Activated naive CD4-positive, alpha-beta T cell treated with anti-CD3 and anti-CD28 coated beads, Interleukin-2, amount 10 ng/mL, durations not matched to agents 5 hours and 36 hours (primary cell): ENCODE results near the gene MED16. TPM values are rescaled to one million over a fixed set of nuclear protein-coding genes. Genes with fewer than 3 reads are reported as not detected.

ENCODE experiments used
- total RNA-seq, 2 experiments: library from RNA; stranded (reverse); gene quantifications; one replicate each; pipeline ENCODE4 v1.2.3, GENCODE V29; 2021

MED16 gene, protein sequence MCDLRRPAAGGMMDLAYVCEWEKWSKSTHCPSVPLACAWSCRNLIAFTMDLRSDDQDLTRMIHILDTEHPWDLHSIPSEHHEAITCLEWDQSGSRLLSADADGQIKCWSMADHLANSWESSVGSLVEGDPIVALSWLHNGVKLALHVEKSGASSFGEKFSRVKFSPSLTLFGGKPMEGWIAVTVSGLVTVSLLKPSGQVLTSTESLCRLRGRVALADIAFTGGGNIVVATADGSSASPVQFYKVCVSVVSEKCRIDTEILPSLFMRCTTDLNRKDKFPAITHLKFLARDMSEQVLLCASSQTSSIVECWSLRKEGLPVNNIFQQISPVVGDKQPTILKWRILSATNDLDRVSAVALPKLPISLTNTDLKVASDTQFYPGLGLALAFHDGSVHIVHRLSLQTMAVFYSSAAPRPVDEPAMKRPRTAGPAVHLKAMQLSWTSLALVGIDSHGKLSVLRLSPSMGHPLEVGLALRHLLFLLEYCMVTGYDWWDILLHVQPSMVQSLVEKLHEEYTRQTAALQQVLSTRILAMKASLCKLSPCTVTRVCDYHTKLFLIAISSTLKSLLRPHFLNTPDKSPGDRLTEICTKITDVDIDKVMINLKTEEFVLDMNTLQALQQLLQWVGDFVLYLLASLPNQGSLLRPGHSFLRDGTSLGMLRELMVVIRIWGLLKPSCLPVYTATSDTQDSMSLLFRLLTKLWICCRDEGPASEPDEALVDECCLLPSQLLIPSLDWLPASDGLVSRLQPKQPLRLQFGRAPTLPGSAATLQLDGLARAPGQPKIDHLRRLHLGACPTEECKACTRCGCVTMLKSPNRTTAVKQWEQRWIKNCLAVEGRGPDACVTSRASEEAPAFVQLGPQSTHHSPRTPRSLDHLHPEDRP
- total RNA-seq, result 10 to 100 TPM; 60.6 to 64.3 TPM

DNA sequence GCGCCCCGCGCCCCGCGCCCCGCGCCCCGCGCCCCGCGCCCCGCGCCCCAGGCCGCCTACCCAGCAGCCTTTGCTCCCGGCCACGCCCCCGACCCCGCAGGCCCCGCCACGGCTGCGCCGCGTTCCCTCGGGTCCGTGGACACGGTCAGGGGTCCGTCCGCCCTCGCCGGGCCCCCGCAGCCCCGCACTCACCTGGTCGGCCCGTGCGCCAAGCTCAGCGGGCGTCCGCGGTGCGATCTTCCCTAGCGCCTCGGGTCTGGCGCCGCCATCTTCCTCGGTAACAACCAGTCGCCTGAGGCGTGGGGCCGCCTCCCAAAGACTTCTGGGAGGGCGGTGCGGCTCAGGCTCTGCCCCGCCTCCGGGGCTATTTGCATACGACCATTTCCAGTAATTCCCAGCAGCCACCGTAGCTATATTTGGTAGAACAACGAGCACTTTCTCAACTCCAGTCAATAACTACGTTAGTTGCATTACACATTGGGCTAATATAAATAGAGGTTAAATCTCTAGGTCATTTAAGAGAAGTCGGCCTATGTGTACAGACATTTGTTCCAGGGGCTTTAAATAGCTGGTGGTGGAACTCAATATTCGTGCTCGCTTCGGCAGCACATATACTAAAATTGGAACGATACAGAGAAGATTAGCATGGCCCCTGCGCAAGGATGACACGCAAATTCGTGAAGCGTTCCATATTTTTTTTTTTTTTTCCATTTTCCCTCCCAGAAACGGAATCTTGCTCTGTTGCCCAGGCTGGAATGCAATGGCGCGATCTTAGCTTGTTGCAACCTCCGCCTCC is at the start of gene MED16, which contains the start of gene RNU6-9:
MED16 (minus strand) TSS at position 294 of the 796 bp plus-strand sequence. CDS start 2,056 bp downstream, outside the sequence.
RNU6-9 (plus strand) TSS at position 591 of the 796 bp plus-strand sequence.

DNA sequence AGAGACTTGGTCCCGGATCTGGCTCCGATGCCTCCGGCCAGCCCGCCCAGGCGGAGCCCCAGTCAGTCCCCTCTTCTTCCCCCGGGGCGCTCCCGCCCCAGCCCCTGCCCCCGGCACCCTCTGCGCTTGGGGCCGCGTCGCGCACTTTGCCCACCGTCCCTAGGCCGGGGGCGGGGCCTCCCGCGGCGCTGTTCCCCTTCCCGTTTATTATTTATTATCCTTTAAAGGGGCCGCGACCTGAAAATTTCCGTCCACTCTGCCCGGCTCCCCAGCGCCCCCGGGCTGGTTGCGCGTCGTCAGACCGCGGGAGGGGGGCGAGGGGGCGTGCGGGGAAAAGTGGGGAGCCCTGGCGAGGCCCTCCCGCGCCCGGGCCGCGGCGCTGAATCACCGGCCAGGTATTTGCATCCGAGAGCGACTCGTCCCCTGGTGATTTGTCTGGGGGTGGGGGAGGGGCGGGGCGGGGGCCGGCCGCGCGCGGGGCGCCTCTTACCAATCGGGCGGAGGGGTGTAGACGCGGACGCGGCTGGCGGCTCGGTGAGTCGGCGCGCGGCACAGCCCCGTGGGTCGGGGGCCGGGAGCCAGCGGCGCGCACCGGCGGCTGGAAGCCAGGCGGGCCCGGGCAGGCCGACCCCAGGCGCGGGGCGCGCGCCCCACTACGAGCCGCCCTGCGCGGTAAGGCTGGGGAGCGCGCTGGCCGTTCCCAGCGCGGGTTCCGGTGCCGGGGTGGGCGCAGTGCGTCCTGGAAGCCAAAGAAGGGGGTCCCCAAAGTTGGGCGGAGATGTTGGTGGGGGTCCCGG is 32.7 kb upstream of the MED16 start, which contains the start of gene ARID3A:
ARID3A (plus strand) TSS at position 510 of the 797 bp plus-strand sequence. CDS start 3,494 bp downstream, outside the sequence.

DNA sequence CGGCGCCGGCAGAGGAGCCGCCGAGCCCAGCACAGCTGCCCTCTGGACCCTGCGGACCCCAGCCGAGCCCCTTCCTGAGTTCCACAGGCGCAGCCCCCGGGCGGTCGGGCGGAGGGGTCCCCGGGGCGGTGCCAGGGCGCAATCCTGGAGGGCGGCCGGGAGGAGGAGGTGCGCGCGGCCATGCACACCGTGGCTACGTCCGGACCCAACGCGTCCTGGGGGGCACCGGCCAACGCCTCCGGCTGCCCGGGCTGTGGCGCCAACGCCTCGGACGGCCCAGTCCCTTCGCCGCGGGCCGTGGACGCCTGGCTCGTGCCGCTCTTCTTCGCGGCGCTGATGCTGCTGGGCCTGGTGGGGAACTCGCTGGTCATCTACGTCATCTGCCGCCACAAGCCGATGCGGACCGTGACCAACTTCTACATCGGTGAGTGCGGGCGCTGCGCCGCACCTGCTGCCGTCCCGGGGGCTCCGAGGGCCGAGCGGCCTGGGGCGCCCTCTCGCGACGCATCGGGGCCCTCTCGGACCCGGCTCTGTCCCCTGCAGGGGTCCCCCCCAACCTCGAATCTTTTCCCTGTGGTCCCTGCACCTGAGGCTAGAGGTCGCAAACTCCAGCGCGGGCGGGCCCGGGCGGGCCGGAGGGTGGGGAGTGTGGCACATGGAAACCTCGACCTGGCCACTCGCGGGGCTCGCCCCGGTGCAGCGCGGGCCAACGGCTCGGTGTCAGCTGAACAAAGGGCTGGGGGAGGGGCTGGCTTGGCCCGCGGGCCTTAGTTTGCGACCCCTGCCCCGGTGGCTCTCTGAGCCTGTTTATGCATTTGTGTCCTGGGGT is 24.6 kb upstream of the MED16 start, which contains the start of gene KISS1R:
KISS1R (plus strand) TSS at position 11 of the 829 bp plus-strand sequence; CDS start at position 181, 170 bp downstream.

DNA sequence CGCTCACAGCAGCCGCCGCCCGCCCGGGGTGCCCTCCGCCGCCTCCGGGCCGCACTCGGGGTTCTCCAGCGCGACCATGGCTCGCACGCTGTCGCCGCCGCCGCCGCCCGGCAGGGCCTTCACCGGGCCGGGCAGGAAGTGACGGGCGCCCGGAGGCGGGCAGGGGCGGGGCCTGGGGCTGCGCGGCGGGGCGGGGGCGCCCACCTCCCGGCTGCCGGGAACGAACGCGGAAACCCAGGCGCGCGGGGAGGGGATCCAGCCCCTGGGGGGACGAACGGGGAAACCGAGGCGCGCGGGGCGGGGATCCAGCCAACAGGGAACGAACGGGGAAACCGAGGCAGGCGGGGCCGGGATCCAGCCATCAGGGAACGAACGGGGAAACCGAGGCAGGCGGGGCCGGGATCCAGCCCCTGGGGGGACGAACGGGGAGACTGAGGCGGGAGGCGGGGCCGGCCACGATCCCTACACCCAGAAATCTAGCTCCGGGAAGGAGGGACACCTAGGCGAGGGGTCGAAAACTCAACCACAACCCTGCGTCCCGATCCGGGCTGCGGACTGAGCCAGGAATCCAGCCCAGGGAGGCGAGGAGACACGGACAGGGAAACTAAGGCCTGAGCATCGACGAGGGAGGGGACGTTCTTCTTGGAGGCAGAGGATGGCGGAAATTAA is 20.2 kb upstream of the MED16 start, which contains the start of gene R3HDM4:
R3HDM4 (minus strand) TSS at position 140 of the 669 bp plus-strand sequence; CDS start at position 78, 62 bp downstream.

DNA sequence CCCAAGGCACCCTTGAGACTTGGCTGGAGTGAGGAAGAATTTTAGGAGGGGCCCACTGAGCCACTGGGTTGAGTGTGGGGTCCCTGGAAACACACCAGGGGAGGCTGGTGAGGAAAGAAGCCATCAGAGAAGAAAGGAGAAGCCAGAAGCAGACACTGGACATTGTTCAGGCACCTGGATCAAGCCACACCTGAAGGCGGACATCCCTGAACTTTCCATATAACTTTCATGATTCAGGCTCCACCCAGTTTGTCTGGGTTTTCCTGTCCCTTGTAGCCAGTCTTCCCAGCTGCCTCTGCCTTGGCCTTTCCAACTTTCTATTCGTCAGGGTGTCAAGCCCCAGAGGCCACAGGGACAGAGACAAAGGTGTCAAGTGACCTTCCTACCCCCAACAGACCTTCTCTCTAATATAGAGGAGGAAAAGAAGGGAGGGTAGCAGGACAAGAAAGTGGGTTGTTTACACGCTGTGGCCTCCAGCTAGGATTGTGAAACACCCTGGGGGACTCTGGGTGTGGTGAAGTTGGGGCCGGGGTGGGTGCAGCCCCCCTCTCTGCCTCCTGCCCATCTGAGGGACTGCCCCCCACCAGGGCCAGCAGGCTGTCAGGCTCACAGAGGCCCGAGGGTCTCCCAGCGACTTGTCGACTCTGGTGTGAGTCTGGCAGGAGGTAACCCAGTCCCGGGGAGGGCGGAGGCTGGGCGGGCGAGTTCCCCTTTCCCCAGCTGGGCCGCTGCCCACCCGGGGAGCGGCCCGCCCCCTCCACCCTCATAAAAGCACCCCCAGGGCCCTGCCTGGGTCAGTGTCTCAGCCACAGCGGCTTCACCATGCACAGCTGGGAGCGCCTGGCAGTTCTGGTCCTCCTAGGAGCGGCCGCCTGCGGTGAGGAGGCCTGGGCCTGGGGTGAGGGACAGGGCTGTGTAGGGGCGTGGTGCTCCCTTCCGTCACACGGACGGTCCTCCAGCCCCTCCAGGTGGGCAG is 33.8 kb downstream of the MED16 start, which contains the start of gene CFD:
CFD (plus strand) TSS at position 797 of the 976 bp plus-strand sequence; CDS start at position 823, 26 bp downstream.

DNA sequence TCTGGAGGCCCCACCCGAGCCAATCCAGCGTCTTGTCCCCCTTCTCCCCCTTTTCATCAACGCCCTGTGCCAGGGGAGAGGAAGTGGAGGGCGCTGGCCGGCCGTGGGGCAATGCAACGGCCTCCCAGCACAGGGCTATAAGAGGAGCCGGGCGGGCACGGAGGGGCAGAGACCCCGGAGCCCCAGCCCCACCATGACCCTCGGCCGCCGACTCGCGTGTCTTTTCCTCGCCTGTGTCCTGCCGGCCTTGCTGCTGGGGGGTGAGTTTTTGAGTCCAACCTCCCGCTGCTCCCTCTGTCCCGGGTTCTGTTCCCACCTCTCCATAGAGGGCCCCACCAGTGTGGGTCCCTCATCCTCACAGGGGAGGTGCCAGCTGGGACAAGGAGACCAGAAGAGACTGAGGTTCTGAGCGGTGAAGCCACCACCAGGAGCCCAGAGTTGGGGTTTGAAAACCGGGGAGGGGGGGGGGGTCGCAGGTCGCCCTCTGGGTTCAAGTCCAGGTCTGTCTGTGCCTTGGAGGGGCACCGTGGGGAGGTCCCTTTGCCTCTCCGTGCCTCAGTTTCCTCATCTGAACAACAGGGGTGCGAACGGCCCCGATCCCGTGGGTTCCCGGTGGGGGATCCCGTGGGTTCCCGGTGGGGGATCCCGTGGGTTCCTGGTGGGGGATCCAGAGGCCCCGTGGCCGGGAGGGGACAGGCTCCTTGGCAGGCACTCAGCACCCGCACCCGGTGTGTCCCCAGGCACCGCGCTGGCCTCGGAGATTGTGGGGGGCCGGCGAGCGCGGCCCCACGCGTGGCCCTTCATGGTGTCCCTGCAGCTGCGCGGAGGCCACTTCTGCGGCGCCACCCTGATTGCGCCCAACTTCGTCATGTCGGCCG is 40.6 kb downstream of the MED16 start, which contains the start of gene ELANE:
ELANE (plus strand) TSS at position 168 of the 878 bp plus-strand sequence; CDS start at position 194, 26 bp downstream.

DNA sequence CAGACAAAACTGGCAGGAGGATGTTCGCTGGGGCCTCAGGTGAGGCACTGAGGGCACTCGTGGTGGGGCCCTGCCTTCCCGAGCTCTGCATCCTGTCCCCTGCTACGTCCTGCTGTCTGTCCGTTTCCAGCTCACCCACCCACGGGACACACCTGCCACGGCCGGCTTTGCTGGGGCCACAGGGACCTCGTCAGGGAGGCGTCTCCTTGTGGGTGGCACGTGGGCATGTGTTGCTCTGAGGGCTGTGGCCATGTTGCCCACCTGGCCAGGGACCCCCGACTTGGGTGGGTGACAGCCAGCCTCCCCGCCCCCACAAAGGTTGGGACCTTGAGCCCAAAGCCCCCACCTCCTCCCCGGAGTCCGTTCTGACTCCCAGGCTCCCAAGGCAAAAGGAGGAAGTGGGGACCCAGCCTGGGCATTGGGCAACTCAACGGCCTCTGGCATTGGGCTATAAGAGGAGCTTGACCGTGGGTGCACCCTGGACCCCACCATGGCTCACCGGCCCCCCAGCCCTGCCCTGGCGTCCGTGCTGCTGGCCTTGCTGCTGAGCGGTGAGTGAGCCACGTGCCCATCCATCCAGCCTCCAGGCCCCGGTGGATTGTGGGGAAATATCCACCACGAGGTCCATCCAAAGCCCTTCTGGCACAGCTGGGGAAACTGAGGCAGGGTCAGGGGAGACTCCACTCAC is 52.3 kb downstream of the MED16 start, which contains the start of gene PRTN3:
PRTN3 (plus strand) TSS at position 481 of the 688 bp plus-strand sequence; CDS start at position 491, 10 bp downstream.

DNA sequence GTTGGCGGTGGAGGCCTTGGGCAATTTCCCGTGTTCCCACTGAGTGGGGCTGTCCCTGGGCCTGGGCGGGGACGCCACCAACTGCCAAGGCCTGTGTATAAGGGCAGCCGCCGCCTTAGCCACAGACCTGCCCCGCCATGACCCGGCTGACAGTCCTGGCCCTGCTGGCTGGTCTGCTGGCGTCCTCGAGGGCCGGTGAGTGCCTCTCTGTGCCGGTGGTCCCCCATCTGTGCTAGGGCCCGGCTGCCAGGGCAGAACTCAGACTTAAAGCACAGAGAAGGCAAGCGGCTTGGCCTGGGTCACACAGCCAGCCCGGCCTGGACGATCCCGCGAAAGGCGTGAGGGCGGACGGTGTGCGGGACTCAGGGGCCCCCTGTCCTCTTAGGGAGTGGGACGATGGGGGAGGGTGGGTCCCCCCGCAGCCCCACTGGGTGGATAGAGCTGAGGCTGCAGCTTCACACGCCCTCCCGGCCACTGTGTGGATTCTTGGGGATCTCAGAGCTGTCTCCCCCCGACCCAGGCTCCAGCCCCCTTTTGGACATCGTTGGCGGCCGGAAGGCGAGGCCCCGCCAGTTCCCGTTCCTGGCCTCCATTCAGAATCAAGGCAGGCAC is 65.2 kb downstream of the MED16 start, which contains the start of gene AZU1:
AZU1 (plus strand) TSS at position 128 of the 612 bp plus-strand sequence; CDS start at position 138, 10 bp downstream.

DNA sequence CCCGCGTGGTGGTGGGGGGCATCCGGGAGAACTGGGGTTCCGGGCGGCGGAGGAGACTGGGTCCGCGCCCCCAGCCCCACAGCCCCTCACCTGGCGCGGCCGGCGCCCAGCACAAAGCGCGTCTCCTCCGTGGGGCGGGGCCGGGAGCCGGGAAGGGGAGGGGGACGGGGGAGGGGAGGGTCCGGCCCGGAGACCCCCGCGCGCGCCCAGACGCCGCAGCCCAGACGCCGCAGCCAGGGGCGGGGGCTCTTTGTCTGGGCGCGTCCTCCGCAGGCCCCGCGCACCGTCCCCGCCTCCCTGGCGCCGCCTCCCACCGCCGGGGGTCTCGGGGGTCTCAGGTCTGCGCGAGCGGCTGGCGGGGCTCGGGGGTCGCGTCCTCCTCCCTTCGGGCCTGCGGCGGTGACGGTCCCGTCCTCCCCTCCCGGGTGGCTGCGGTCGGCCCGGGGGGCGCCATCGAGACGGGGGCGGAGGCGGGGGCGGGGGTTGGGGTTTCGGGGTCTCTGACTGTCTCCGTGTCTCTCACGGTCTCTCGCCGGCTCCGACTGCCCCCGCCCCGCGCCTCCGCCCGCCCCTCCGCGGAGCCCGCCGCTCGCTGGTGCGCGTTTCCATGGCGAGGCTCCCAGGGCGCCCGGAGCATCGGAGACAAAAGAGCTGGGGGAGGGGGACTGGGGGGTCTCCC is 71.0 kb downstream of the MED16 start, which contains the start of gene PLPPR3:
PLPPR3 (minus strand) TSS at position 131 of the 679 bp plus-strand sequence. CDS start 396 bp downstream, outside the sequence.

Other genes with a start within 250 kb of the MED16 start
- gene RNF126, start 230.0 kb downstream of the MED16 start, total RNA-seq, result 10 to 100 TPM; 76.1 to 78.9 TPM
- gene FSTL3, start 216.8 kb downstream of the MED16 start, total RNA-seq, result 1 to 10 TPM; 3.6 to 3.9 TPM
- not detected for gene PRSS57, start 197.7 kb downstream of the MED16 start, total RNA-seq
- not detected for gene PALM, start 184.3 kb downstream of the MED16 start, total RNA-seq
- not detected for gene MISP, start 142.1 kb downstream of the MED16 start, total RNA-seq
- 100 to 1,000 TPM; 385 to 395 TPM for gene PTBP1, start 95.7 kb downstream of the MED16 start, total RNA-seq
- not detected for gene PLPPR3, start 71.2 kb downstream of the MED16 start, total RNA-seq
- not detected for gene AZU1, start 65.3 kb downstream of the MED16 start, total RNA-seq
- gene PRTN3, start 52.2 kb downstream of the MED16 start, total RNA-seq, result not detected
- not detected for gene ELANE, start 40.9 kb downstream of the MED16 start, total RNA-seq
- 1 to 10 TPM; 3.4 to 3.6 TPM for gene CFD, start 33.5 kb downstream of the MED16 start, total RNA-seq
- not detected for gene RNU6-9, start 297 bp upstream of the MED16 start, total RNA-seq
- 100 to 1,000 TPM; 122 to 128 TPM for gene R3HDM4, start 20.0 kb upstream of the MED16 start, total RNA-seq
- gene KISS1R, start 24.1 kb upstream of the MED16 start, total RNA-seq, result 1 to 10 TPM; 2.5 to 3.1 TPM
- 10 to 100 TPM; 30.3 to 30.7 TPM for gene ARID3A, start 32.8 kb upstream of the MED16 start, total RNA-seq
- gene WDR18, start 91.2 kb upstream of the MED16 start, total RNA-seq, result 10 to 100 TPM; 47.6 to 48.1 TPM
- gene GRIN3B, start 107.2 kb upstream of the MED16 start, total RNA-seq, result under 1 TPM in 1 of 2 experiments, not detected in 1; 0.14 TPM
- 100 to 1,000 TPM; 174 to 176 TPM for gene TMEM259, start 127.9 kb upstream of the MED16 start, total RNA-seq
- gene RNU6-2, start 128.3 kb upstream of the MED16 start, total RNA-seq, result not detected
- 100 to 1,000 TPM; 504 to 515 TPM for gene CNN2, start 133.4 kb upstream of the MED16 start, total RNA-seq
- 100 to 1,000 TPM; 100 to 105 TPM for gene ABCA7, start 146.9 kb upstream of the MED16 start, total RNA-seq
- 100 to 1,000 TPM; 537 to 556 TPM for gene ARHGAP45, start 174.0 kb upstream of the MED16 start, total RNA-seq
- gene POLR2E, start 202.2 kb upstream of the MED16 start, total RNA-seq, result 100 to 1,000 TPM; 115 to 121 TPM
- 100 to 1,000 TPM; 163 to 168 TPM for gene GPX4, start 210.8 kb upstream of the MED16 start, total RNA-seq